HepG2 (cell line): ENCODE data around the gene LIFR. TPM values are rescaled to one million over a fixed set of nuclear protein-coding genes. Genes with fewer than 3 reads are reported as not detected.

ENCODE experiments used
- ATAC-seq: fragments of 200-7000 bp; cut with Tn5 transposase; 3 replicates; pipeline ENCODE4 v1.9.1; 2020; ENCODE audit warnings: mild to moderate bottlenecking, moderate library complexity
- BruUV-seq: library from RNA; stranded (reverse); fragments of 400-500 nt; replicated peaks from 2 replicates; lab custom pipeline; 2021; lab: Mats Ljungman, UMichigan
- CTCF ChIA-PET: fragments of 300-600 bp; formaldehyde crosslinking; extraction: SDS; loops from one replicate; lab custom pipeline; 2021; ENCODE audit warnings: low total read pairs, inconsistent platforms, low intra/inter-chr PET ratio; lab: Yijun Ruan, JAX
- POLR2A ChIA-PET: fragments of 350-600 bp; sonication (Branson Sonifier 250); formaldehyde crosslinking; loops from one replicate; lab custom pipeline; 2020; ENCODE audit warnings: antibody characterized with exemption, inconsistent platforms; lab: Yijun Ruan, JAX
- DNase-seq: peaks from one replicate; pipeline ENCODE4 v3.0.0-alpha.2; 2015; ENCODE audit warnings: low spot score
- FAIRE-seq: peaks from 3 replicates; lab custom pipeline; 2011; peaks lifted over from hg19 to GRCh38; lab: Jason Lieb, UNC
- H2AFZ ChIP-seq: one replicate; pipeline ENCODE4 v1.6.1; 2011; ENCODE audit warnings: low read length, inconsistent platforms
- H3K27ac ChIP-seq: fragments of 300-600 bp; 3 replicates; pipeline ENCODE4 v1.8.0; 2011; ENCODE audit warnings: mixed run types, mild to moderate bottlenecking, mixed read lengths, low read length, inconsistent platforms; ENCODE audit not compliant: insufficient read depth; ENCODE audit errors: extremely low read length
- H3K27me3 ChIP-seq, 2 experiments: fragments of 200-600 bp in 1 of 2; 2 replicates in 1 of 2; 3 replicates in 1 of 2; pipeline versions ENCODE4 v1.6.0 to v1.8.0; 2011; ENCODE audit warnings: low read length in 2 of 2, mild to moderate bottlenecking in 2 of 2, moderate library complexity in 2 of 2, inconsistent platforms in 1 of 2; ENCODE audit not compliant: insufficient read depth in 2 of 2, control insufficient read depth in 1 of 2
- H3K36me3 ChIP-seq, 2 experiments: fragments of 200-600 bp in 1 of 2; replicated peaks in 1 of 2; 2 replicates in 1 of 2; 3 replicates in 1 of 2; pipeline versions ENCODE4 v1.5.1 to v1.8.0; 2011; ENCODE audit warnings: low read length in 2 of 2, inconsistent platforms in 1 of 2; ENCODE audit not compliant: insufficient read depth in 2 of 2, control insufficient read depth in 1 of 2
- H3K4me1 ChIP-seq: 2 replicates; pipeline ENCODE4 v1.5.1; 2012; ENCODE audit warnings: low read length, inconsistent platforms; ENCODE audit not compliant: insufficient read depth
- H3K4me2 ChIP-seq: 2 replicates; pipeline ENCODE4 v1.6.0; 2011; ENCODE audit warnings: low read depth, low read length, inconsistent platforms
- H3K4me3 ChIP-seq, 3 experiments: fragments of 200-600 bp in 1 of 3; sonication (generic), shearing (Covaris generic) in 1 of 3; replicated peaks in 1 of 3; 2 replicates each; pipeline ENCODE4 v1.5.1; 2011 to 2016; ENCODE audit warnings: low read length in 3 of 3, inconsistent platforms in 2 of 3, low read depth in 2 of 3, mild to moderate bottlenecking in 2 of 3, control low read depth in 1 of 3, mixed read lengths in 1 of 3; ENCODE audit not compliant: insufficient read depth in 1 of 3
- H3K79me2 ChIP-seq: one replicate; pipeline ENCODE4 v1.6.1; 2011; ENCODE audit warnings: low read length, inconsistent platforms; ENCODE audit not compliant: insufficient read depth
- H3K9ac ChIP-seq: 2 replicates; pipeline ENCODE4 v1.6.0; 2011; ENCODE audit warnings: mild to moderate bottlenecking, low read depth, low read length, inconsistent platforms; ENCODE audit not compliant: insufficient read depth
- H3K9me3 ChIP-seq: 2 replicates; pipeline ENCODE4 v1.5.1; 2012; ENCODE audit warnings: mild to moderate bottlenecking, low read length
- H4K20me1 ChIP-seq: 2 replicates; pipeline ENCODE4 v1.6.0; 2011; ENCODE audit warnings: inconsistent platforms, mild to moderate bottlenecking, low read length, moderate library complexity; ENCODE audit not compliant: insufficient read depth
- FOSL1 ChIP-seq: sonication (generic); formaldehyde crosslinking; IDR thresholded peaks from 2 replicates; pipeline ENCODE4 v1.9.0; 2021; ENCODE audit warnings: missing genetic modification reagents, borderline replicate concordance
- HHEX ChIP-seq: IDR thresholded peaks from 2 replicates; pipeline ENCODE4 v1.6.1; 2016; ENCODE audit warnings: control low read depth
- NR2C2 ChIP-seq: sonication (generic); formaldehyde crosslinking; IDR thresholded peaks from 2 replicates; pipeline ENCODE4 v1.4.0; 2020; ENCODE audit warnings: missing genetic modification reagents, mild to moderate bottlenecking, moderate library complexity, borderline replicate concordance
- PPARG ChIP-seq: conservative IDR thresholded peaks from 2 replicates; pipeline ENCODE4 v1.6.1; 2016; ENCODE audit warnings: missing biosample characterization, missing genetic modification reagents
- RXRB ChIP-seq: IDR thresholded peaks from 2 replicates; pipeline ENCODE4 v1.6.1; 2016; ENCODE audit warnings: borderline replicate concordance, missing genetic modification reagents, missing compliant biosample characterization
- ZC3H13 ChIP-seq: sonication (generic); formaldehyde crosslinking; IDR thresholded peaks from 2 replicates; pipeline ENCODE4 v1.8.1; 2023; ENCODE audit warnings: mild to moderate bottlenecking, missing genetic modification reagents, moderate library complexity
- WGBS: methylation state at CpG from one replicate; pipeline ENCODE4 v1.1.6; 2017; ENCODE audit warnings: low lambda C conversion rate; 5-methylcytosine and 5-hydroxymethylcytosine counted together
- in situ Hi-C: cut with HindIII; loops from 2 replicates; pipeline ENCODE4 v1.10.0; 2017; ENCODE audit warnings: low pct_unique_long_range_greater_than_20kb; ENCODE audit not compliant: extremely low pct_ligation_motif_present
- intact Hi-C: fragments of 100-400 bp; cut with micrococcal nuclease; formaldehyde crosslinking; loops from one replicate; pipeline ENCODE4 v1.10.0; 2022; ENCODE audit not compliant: unreplicated experiment
- polyA plus RNA-seq, 8 experiments: library from polyadenylated mRNA; depleted of rRNA in 3 of 8; stranded (reverse) in 7 of 8; unstranded in 1 of 8; fragments of >200 nt; fragmentation: Illumina TruSeq in 4 of 8; extraction: Trizol in 4 of 8; gene quantifications; 2 replicates each; pipeline versions ENCODE4 v1.2.1 to v1.2.3, GENCODE V29; 2011 to 2016; ENCODE audit warnings: low read depth in 4 of 8, missing spikeins in 1 of 8, mixed read lengths in 1 of 8; ENCODE audit not compliant: insufficient read depth in 1 of 8
- total RNA-seq, 5 experiments: library from RNA; depleted of rRNA; stranded (reverse); fragments of >200 nt; fragmentation: Illumina TruSeq; extraction: Trizol; gene quantifications; 2 replicates each; pipeline ENCODE4 v1.2.3, GENCODE V29; 2016; ENCODE audit warnings: low read depth in 1 of 5

LIFR gene
- total and polyA plus RNA-seq, 2 of the 13 experiments (the other 11 are each of a cell fraction or from before 2014, with no cell fraction given) = 6.3 to 25.2 TPM

- H4K20me1 ChIP-seq = no peaks in the 10 kb centered on the region
- POLR2A ChIA-PET = no interaction called here
- no peaks in the 10 kb centered on the region for H3K79me2 ChIP-seq
- intact Hi-C loops (loop anchor here (2.0 kb wide), 1 partner anchor 85 kb away; no protein-coding TSS in a partner anchor), in situ Hi-C loops (no loop called here)
- TF ChIP-seq FOSL1 (CRISPR knock-in tag) (no peak), NR2C2 (CRISPR knock-in tag) (no peak)
- peaks cover 0 to 1% of the 10 kb centered on the region in 2 experiments; a peak in 2 of 5 replicates for H3K27me3 ChIP-seq
- H2AFZ ChIP-seq = no peak overlapping the region
- no peaks in the 10 kb centered on the region for H3K9me3 ChIP-seq
- H3K27ac ChIP-seq = no peak overlapping the region
- no peak overlapping the region for H3K9ac ChIP-seq
- peaks cover 71% of the 10 kb centered on the region for H3K4me1 ChIP-seq
- no TSS peak for BruUV-seq
- ATAC-seq = no peak
- H3K4me2 ChIP-seq = no peak overlapping the region
- no peak for FAIRE-seq
- no peak overlapping the region for H3K4me3 ChIP-seq
- WGBS = 59% methylated on average over 4 of the region's 9 CpGs
- H3K36me3 ChIP-seq = no peaks in the 10 kb centered on the region
- CTCF ChIA-PET = no interaction called here
- DNase-seq = no peak
Observed at GRCh38 chr5:38465702-38466423, 90.6 kb downstream of the LIFR start.

- peaks cover 0 to 1% of the 10 kb centered on the region in 2 experiments; a peak in 2 of 5 replicates for H3K27me3 ChIP-seq
- H3K4me2 ChIP-seq = no peak overlapping the region
- no peak overlapping the region for H3K9ac ChIP-seq
- H3K9me3 ChIP-seq = no peaks in the 10 kb centered on the region
- peaks cover 71% of the 10 kb centered on the region for H3K4me1 ChIP-seq
- CTCF ChIA-PET = no interaction called here
- no peaks in the 10 kb centered on the region for H4K20me1 ChIP-seq
- WGBS = 42% methylated on average over 2 of the region's 2 CpGs
- ATAC-seq (no peak), FAIRE-seq (no peak), DNase-seq (no peak)
- in situ Hi-C loops (no loop called here), intact Hi-C loops (loop anchor here (2.0 kb wide), 1 partner anchor 86 kb away; no protein-coding TSS in a partner anchor)
- POLR2A ChIA-PET = no interaction called here
- 0 out of 2 replicates have a peak, but pooled peaks have one; percentile 19 for TF ChIP-seq PPARG (CRISPR knock-in tag)
- TF ChIP-seq HHEX = no peak
- 0 out of 2 replicates have a peak, but pooled peaks have one; percentile 19 for TF ChIP-seq RXRB (CRISPR knock-in tag)
- TF ChIP-seq ZC3H13 (CRISPR knock-in tag) = no peak
- no peaks in the 10 kb centered on the region for H3K79me2 ChIP-seq
- no peak overlapping the region for H3K4me3 ChIP-seq
- no peak overlapping the region for H3K27ac ChIP-seq
- no peaks in the 10 kb centered on the region for H3K36me3 ChIP-seq
- no TSS peak for BruUV-seq
- H2AFZ ChIP-seq = no peak overlapping the region
Observed at GRCh38 chr5:38465061-38465460, 91.4 kb downstream of the LIFR start.
